Raji (cell line): ENCODE results near the gene DCP1B.

ENCODE experiments used
- POLR2A ChIP-seq: IDR thresholded peaks from 2 replicates; pipeline ENCODE4 v1.6.1; 2011; ENCODE audit warnings: low read depth, low read length, control low read depth; ENCODE audit not compliant: insufficient read depth

Gene DCP1B

GRCh38 chr12:1994429-1995143 lies 9.7 kb downstream of the DCP1B start:
- TF ChIP-seq POLR2A = no peak

GRCh38 chr12:1993871-1994371 lies 10.3 kb downstream of the DCP1B start:
- TF ChIP-seq POLR2A = no peak

- TF ChIP-seq POLR2A = no peak
Measured at GRCh38 chr12:1993341-1993740, 10.9 kb downstream of the DCP1B start.

GRCh38 chr12:1992732-1993131 lies 11.5 kb downstream of the DCP1B start:
- no peak for TF ChIP-seq POLR2A

- no peak for TF ChIP-seq POLR2A
Measured at GRCh38 chr12:1989111-1989510, 15.1 kb downstream of the DCP1B start.

- no peak for TF ChIP-seq POLR2A
Measured at GRCh38 chr12:1984759-1985158, 19.5 kb downstream of the DCP1B start.

GRCh38 chr12:1980282-1980681 lies 24.0 kb downstream of the DCP1B start:
- TF ChIP-seq POLR2A = no peak

GRCh38 chr12:1978078-1978862 lies 26.0 kb downstream of the DCP1B start:
- TF ChIP-seq POLR2A = no peak

- TF ChIP-seq POLR2A = no peak
Measured at GRCh38 chr12:1977588-1977987, 26.7 kb downstream of the DCP1B start.

- no peak for TF ChIP-seq POLR2A
Measured at GRCh38 chr12:1977109-1977508, 27.1 kb downstream of the DCP1B start.

GRCh38 chr12:1974812-1975211 lies 29.4 kb downstream of the DCP1B start:
- no peak for TF ChIP-seq POLR2A

- TF ChIP-seq POLR2A = no peak
Measured at GRCh38 chr12:1972856-1973317, 31.4 kb downstream of the DCP1B start.

- no peak for TF ChIP-seq POLR2A
Measured at GRCh38 chr12:1972260-1972659, 32.0 kb downstream of the DCP1B start.

GRCh38 chr12:1970331-1970900 lies 33.8 kb downstream of the DCP1B start:
- TF ChIP-seq POLR2A = no peak

GRCh38 chr12:1966561-1967226 lies 37.6 kb downstream of the DCP1B start:
- TF ChIP-seq POLR2A = no peak
